OCI-LY7 (cell line): ENCODE data around the gene AUP1.

ENCODE experiments used
- CTCF ChIP-seq: fragments of 200-600 bp; sonication (generic); conservative IDR thresholded peaks from 2 replicates; pipeline ENCODE4 v1.5.1; 2014; ENCODE audit warnings: mild to moderate bottlenecking, antibody characterized with exemption, low read length, moderate library complexity, mixed read lengths
- EZH2phosphoT487 ChIP-seq: fragments of 200-600 bp; sonication (generic); IDR thresholded peaks from 2 replicates; pipeline ENCODE4 v1.6.1; 2018; ENCODE audit warnings: low read depth, borderline replicate concordance, mild to moderate bottlenecking, mixed run types, antibody characterized with exemption, low read length, moderate library complexity, mixed read lengths

GRCh38 chr2:74512744-74513604, 16.5 kb downstream of the AUP1 start:
- no peak for TF ChIP-seq CTCF
- no peak for TF ChIP-seq EZH2phosphoT487
